NOMO-1 treated with dmso at 0.1 percent for 144 hours (cell line): ENCODE measurements around the gene ROBO4.

ENCODE experiments used
- DNase-seq: peaks from one replicate; lab custom pipeline; 2025; ENCODE audit not compliant: unreplicated experiment; lab: John Stamatoyannopoulos, UW

Gene ROBO4

DNA sequence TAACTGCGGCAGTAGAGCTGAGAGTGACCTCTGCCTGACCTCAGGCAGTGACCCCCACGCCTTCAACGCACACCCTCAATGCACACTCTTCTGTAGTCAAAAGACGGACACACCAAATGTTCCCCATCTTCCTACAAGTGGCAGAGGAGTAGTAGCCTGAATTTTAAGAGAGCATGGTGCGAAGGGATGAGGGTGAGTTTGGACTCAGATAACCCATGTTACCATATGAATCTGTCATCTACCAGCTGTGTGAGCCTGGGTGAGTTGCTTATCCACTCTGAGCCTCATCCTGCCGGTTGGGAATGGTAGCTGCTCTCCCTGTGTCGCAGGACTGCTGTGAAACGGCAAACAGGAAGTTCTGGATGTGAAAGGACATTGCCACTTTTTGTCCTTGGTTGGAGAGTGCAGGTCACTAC is 53.0 kb downstream of the ROBO4 start:
- no peak for DNase-seq

DNA sequence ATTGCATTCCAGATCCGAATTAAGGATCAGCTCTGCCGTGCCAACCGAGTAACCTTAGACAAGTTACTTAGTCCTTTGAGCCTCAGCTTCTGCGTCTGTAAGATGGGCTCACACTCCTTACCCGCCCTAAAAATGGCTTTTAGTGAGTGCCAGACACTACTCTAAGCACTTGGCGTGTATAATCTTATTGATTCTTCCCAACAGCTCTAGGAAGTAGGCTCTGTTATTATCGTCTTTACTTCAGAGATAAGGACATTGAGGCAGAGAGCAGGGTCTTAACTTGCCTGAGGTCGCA is 54.1 kb downstream of the ROBO4 start:
- no peak for DNase-seq

DNA sequence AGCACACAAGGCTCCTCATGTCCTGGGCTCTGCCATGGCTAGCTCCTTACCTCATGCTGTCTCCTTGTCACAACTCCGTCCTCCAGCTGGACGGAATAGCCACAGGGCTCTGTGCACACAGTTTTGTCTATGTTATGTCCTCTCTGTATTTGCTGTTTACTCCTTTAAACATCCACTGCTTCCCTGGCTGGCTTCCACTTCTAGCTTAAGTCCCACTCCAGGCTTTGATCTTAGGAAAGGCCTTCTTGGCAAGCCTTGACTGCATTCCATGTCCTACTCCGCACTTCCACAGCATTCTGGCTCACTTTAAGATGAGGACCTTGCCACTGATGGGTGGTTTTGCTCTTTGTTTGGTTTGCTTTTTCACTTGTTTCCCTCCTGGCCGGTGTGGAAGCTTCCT is 55.4 kb downstream of the ROBO4 start:
- DNase-seq, result no peak

DNA sequence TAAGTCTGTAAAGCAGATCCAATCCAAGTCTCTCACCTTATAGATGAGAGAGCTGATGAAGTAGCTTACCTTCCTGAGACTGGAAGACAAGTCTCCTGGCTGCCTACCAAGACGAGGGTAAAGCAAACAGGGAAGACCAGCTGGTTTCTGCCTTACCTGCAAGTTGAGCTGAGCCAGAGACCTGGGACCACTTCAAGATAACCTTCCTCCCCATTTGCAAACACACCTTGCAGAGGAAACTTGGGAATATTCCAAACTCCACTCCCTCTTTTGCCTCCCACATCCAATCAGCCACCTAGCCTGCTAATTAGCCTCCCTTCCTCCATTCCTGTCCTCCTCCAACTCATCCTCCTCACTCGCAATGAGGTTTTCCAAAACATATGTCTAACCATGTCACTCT is 55.8 kb downstream of the ROBO4 start:
- no peak for DNase-seq

DNA sequence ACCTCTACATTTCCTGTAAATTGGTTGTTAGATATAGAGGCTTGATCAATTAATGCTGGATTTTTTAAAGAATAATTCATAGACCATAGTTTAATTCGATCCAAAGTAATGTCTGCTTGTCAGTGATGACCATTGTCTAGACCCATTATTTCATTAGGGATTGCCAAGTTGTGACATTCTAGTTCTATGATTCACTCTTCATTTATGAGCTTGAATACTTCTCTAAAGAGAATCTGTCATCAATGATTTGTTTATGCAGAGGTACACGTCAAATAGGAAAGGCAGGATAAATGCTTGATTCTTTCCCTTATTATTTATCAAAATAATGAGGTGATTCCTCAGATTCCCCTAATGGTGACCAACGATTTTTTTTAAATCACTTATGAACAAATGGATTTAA is 56.5 kb downstream of the ROBO4 start:
- DNase-seq, result no peak

DNA sequence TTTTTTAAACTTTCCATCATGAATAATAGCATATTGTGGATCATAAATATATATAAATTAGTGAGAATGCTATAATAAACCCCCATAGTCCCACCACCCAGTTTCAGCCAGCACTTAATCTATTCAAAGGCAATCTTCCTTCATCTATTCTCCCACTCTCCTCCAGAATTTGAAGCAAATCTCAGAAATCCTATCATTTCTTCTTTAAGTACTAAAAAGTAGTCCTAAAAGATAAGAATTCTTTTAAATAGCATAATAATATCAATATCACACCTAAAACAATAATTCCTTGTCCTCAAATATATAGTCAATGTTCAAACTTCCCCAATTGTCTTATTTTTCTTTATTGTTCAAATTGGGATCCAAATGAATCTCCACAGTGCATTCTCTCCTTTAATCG is 57.0 kb downstream of the ROBO4 start:
- DNase-seq, result no peak

DNA sequence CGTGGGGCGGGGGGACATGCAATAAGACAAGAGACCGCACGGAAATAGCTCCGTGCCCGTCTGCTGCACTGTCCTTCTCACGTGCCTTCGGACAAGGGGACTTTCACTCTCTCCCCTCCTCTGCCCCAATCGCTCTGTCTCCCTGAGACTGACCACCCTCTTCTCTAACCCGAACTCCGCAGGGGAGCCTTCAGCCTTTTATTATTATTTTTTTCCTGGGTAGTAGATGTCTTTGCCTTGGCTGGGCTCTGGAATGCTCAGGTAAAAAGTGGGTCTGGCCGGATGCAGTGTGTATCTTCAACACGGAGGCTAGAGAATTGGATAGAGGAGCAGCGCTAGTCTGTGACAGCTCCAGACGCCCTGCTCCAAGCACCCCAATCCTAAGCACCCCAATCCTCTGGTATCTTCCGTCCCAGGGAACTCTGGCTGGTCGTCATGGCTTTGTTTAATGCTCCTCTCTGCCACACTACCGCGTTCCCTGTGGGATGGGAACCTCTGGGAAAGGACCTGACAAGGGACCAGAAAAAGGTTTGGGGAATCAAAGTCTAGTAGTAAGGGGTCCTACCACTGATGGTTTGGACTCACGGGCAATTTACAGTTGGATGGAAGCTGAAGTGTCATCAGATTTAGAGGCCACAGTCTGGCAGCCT is 57.6 kb downstream of the ROBO4 start:
- DNase-seq, result no peak

DNA sequence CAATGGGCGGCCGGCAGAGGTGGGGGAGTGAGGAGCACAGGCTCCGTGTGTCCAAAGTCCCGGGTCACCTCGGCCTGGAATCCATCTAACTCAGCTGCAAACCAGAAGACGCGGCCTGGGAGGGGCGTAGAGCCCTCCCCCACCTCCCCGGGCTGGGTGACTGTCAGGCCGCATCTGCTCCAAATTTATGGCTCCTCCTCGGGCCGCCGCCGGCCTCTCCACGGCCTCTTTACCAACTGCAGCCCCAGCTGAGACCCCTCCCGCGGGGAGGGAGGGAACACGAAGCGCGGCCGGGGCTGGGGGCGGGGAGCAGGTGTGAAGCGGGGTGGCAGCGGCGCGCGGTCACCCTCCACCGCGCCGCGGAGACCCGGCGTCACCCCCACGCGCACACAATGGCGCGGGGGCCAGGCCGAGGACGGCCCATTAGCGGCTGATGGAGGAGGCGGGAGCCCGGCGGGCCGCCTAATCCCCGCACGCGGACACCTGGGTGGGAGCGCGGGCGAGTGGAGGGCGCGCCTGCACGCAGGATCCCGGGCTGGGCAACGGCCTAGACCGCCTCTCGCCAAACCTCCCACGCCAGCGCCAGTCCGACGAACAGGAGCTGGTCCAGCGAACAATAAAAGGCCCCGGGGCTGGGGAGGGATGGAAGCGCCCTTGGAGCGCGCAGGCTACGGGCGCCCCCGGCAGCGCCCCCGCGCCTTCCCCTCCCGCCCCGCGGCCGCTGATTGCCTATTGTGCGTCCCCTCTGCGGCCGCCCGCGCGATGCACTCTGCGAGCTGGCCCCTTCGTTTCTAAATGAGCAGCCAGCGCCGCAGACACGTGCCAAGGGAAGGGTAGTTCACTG is 58.3 kb downstream of the ROBO4 start:
- no peak for DNase-seq

DNA sequence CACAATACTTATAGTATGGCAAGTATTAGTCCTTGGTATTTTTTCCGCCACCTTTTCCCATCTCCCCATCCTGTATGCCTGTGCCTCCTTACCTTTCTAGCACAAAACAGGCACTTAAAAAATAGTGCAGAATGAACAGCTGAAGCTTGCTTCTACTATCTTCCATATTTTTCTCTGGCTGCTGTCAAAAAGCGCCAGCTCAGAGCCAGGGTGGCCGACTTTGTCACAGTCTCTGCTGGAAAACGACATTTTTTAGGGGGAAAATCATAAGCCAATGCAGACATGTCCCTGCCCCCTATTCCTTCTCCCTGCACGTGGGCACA is 58.9 kb downstream of the ROBO4 start:
- no peak for DNase-seq

DNA sequence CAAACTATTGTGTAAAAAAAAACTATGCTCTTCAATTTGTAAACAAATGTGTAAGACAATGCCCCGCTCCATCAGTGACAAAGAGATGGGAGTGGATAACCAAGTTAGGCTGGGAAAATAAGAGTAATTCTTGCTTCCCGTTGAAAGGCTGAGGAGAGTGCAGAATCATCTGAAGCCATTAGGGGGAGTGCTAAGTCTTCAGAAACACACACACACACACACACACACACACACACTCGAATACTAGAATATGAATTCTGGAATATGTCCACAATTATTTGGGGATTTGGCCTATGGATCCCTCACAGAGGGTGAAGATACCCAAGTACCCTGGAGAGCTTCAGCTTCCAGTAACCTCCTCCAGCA is 60.2 kb downstream of the ROBO4 start:
- peak; percentile 27 for DNase-seq

DNA sequence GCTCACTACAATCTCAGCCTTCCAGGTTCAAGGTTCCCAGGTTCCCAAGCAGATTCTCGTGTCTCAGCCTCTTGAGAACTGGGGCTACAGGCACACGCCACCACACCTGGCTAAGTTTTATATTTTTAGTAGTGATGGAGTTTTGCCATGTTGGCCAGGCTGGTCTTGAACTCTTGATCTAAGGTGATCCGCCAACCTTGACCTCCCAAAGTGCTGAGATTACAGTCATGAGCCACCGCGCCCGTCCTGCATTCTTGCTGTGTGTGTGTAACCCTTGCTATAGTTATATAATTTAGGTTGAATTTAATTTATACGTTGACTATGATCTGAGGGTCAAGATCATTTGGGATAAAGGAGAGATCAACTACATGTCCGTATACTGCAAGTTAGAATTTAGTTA is 61.7 kb downstream of the ROBO4 start:
- no peak for DNase-seq

DNA sequence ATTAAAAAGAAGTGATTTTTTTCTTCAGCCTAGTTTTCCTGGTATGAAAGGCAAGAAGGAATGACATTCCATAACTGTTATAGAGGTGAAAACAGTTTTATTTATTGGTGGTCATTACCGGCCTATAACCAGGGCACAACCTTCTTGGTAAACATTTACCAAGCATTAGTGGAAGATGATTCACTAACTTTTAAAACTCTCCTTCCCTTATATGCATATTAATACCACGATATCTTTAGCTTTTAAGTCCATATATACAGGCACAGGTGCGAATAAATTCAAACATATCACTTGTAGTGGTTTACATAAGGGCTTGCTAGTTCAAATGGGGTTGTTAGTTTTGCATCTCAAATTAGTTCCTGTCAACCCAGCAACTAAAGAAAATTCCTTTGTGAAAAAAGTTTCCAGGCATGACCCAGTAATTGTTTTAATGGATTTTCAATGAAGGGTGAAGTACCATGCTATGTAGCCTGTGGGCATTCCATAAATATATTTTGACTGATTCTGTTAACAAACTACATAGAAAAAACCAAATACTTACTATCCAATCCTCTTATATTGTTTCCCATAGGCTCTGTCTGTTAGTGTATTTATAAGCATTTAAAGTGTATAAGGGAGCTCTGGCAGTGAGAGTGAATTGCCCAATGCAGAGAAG is 63.0 kb downstream of the ROBO4 start:
- no peak for DNase-seq
